ENCODE measurements around the gene SOCS6. TPM values are rescaled to one million over a fixed set of nuclear protein-coding genes. Genes with fewer than 3 reads are reported as not detected.
"Not testable (repeated sequence)": the region's sequence is repeated elsewhere in the genome, so short reads cannot be mapped to it uniquely, and the experiment has no call there.

The SOCS6 gene
- total RNA-seq = 1 to 10 TPM; 1.7 to 2.0 TPM

- DNase-seq (peak; percentile 63 to 70), ATAC-seq (replicated peaks in 1 of 2) (peak; percentile 64 to 77)
- Mint-ChIP-seq H3K4me3 (peak within 1 kb of the TSS; percentile 81 to 85), H3K4me1 (ENCODE audit: low read depth) (peaks cover 13% of the 10 kb centered on the region), H3K27ac (peak within 1 kb of the TSS; percentile 50), H3K36me3 (ENCODE audit: insufficient read depth in 2 of 2) (no peaks in the 10 kb centered on the region), H3K27me3 (ENCODE audit: low read depth) (peaks cover 22% of the 10 kb centered on the region), H3K9me3 (no peaks in the 10 kb centered on the region)
These were observed at the start of gene SOCS6 for GRCh38 chr18:70288851-70289328. Gene SOCS6 (plus strand): TSS chr18:70289045. CDS start chr18:70324669, 35,624 bp downstream.

GRCh38 chr18:70243131-70243929 is 45.5 kb upstream of the SOCS6 start:
- Mint-ChIP-seq H3K27me3 (ENCODE audit: low read depth) (peaks cover 20% of the 10 kb centered on the region), H3K9me3 (no peaks in the 10 kb centered on the region), H3K4me1 (ENCODE audit: low read depth) (no peaks in the 10 kb centered on the region), H3K4me3 (no peak overlapping the region), H3K27ac (no peak overlapping the region), H3K36me3 (ENCODE audit: insufficient read depth in 2 of 2) (no peaks in the 10 kb centered on the region)
- ATAC-seq (replicated peaks in 1 of 2) (no peak), DNase-seq (no peak)

- no peak overlapping the region for H3K4me3 Mint-ChIP-seq
- DNase-seq = no peak
- no peaks in the 10 kb centered on the region for H3K9me3 Mint-ChIP-seq
- no peak overlapping the region for H3K27ac Mint-ChIP-seq
- H3K27me3 Mint-ChIP-seq (ENCODE audit: low read depth) = no peaks in the 10 kb centered on the region
- no peaks in the 10 kb centered on the region for H3K4me1 Mint-ChIP-seq (ENCODE audit: low read depth)
- no peaks in the 10 kb centered on the region for H3K36me3 Mint-ChIP-seq (ENCODE audit: insufficient read depth in 2 of 2)
- ATAC-seq (replicated peaks in 1 of 2) = no peak
These were observed 42.8 kb upstream of the SOCS6 start for GRCh38 chr18:70246061-70246466.

GRCh38 chr18:70249118-70249517 is 39.7 kb upstream of the SOCS6 start:
- Mint-ChIP-seq H3K27me3 (ENCODE audit: low read depth) (no peaks in the 10 kb centered on the region), H3K27ac (no peak overlapping the region), H3K36me3 (ENCODE audit: insufficient read depth in 2 of 2) (no peaks in the 10 kb centered on the region), H3K4me1 (ENCODE audit: low read depth) (no peaks in the 10 kb centered on the region), H3K4me3 (no peak overlapping the region), H3K9me3 (no peaks in the 10 kb centered on the region)
- ATAC-seq (replicated peaks in 1 of 2) (no peak), DNase-seq (no peak)

GRCh38 chr18:70249861-70250260 is 39.0 kb upstream of the SOCS6 start:
- H3K27me3 Mint-ChIP-seq (ENCODE audit: low read depth); H3K4me1 Mint-ChIP-seq (ENCODE audit: low read depth); DNase-seq; ATAC-seq (replicated peaks in 1 of 2); H3K4me3 Mint-ChIP-seq; H3K27ac Mint-ChIP-seq; H3K9me3 Mint-ChIP-seq; H3K36me3 Mint-ChIP-seq (ENCODE audit: insufficient read depth in 2 of 2): not testable (repeated sequence)

- Mint-ChIP-seq H3K4me3 (no peak overlapping the region), H3K27me3 (ENCODE audit: low read depth) (no peaks in the 10 kb centered on the region), H3K36me3 (ENCODE audit: insufficient read depth in 2 of 2) (no peaks in the 10 kb centered on the region), H3K4me1 (ENCODE audit: low read depth) (no peaks in the 10 kb centered on the region), H3K9me3 (no peaks in the 10 kb centered on the region), H3K27ac (no peak overlapping the region)
- ATAC-seq (replicated peaks in 1 of 2) (no peak), DNase-seq (no peak)
These were observed 38.1 kb upstream of the SOCS6 start for GRCh38 chr18:70250781-70251180.

GRCh38 chr18:70256184-70256583 is 32.7 kb upstream of the SOCS6 start:
- DNase-seq (no peak), ATAC-seq (replicated peaks in 1 of 2) (no peak)
- Mint-ChIP-seq H3K36me3 (ENCODE audit: insufficient read depth in 2 of 2) (no peaks in the 10 kb centered on the region), H3K27me3 (ENCODE audit: low read depth) (peaks cover 9% of the 10 kb centered on the region), H3K9me3 (no peaks in the 10 kb centered on the region), H3K27ac (no peak overlapping the region), H3K4me3 (no peak overlapping the region), H3K4me1 (ENCODE audit: low read depth) (no peaks in the 10 kb centered on the region)

- no peaks in the 10 kb centered on the region for H3K4me1 Mint-ChIP-seq (ENCODE audit: low read depth)
- no peaks in the 10 kb centered on the region for H3K9me3 Mint-ChIP-seq
- DNase-seq (no peak), ATAC-seq (replicated peaks in 1 of 2) (no peak)
- H3K27ac Mint-ChIP-seq = no peak overlapping the region
- peaks cover 11% of the 10 kb centered on the region for H3K27me3 Mint-ChIP-seq (ENCODE audit: low read depth)
- no peak overlapping the region for H3K4me3 Mint-ChIP-seq
- H3K36me3 Mint-ChIP-seq (ENCODE audit: insufficient read depth in 2 of 2) = no peaks in the 10 kb centered on the region
These were observed 31.9 kb upstream of the SOCS6 start for GRCh38 chr18:70256994-70257393.

- DNase-seq (no peak), ATAC-seq (replicated peaks in 1 of 2) (no peak)
- Mint-ChIP-seq H3K27ac (no peak overlapping the region), H3K4me1 (ENCODE audit: low read depth) (no peaks in the 10 kb centered on the region), H3K36me3 (ENCODE audit: insufficient read depth in 2 of 2) (no peaks in the 10 kb centered on the region), H3K27me3 (ENCODE audit: low read depth) (peaks cover 15% of the 10 kb centered on the region), H3K4me3 (no peak overlapping the region), H3K9me3 (no peaks in the 10 kb centered on the region)
These were observed 30.6 kb upstream of the SOCS6 start for GRCh38 chr18:70258243-70258642.

GRCh38 chr18:70260683-70261082 is 28.2 kb upstream of the SOCS6 start:
- H3K4me3 Mint-ChIP-seq = no peak overlapping the region
- DNase-seq = no peak
- H3K4me1 Mint-ChIP-seq (ENCODE audit: low read depth) = no peaks in the 10 kb centered on the region
- peaks cover 15% of the 10 kb centered on the region for H3K27me3 Mint-ChIP-seq (ENCODE audit: low read depth)
- ATAC-seq (replicated peaks in 1 of 2) = no peak
- H3K9me3 Mint-ChIP-seq = no peaks in the 10 kb centered on the region
- no peak overlapping the region for H3K27ac Mint-ChIP-seq
- no peaks in the 10 kb centered on the region for H3K36me3 Mint-ChIP-seq (ENCODE audit: insufficient read depth in 2 of 2)

GRCh38 chr18:70261141-70261788 is 27.6 kb upstream of the SOCS6 start:
- H3K4me3 Mint-ChIP-seq = no peak overlapping the region
- H3K9me3 Mint-ChIP-seq = no peaks in the 10 kb centered on the region
- DNase-seq = no peak
- no peaks in the 10 kb centered on the region for H3K36me3 Mint-ChIP-seq (ENCODE audit: insufficient read depth in 2 of 2)
- no peak for ATAC-seq (replicated peaks in 1 of 2)
- no peaks in the 10 kb centered on the region for H3K4me1 Mint-ChIP-seq (ENCODE audit: low read depth)
- no peak overlapping the region for H3K27ac Mint-ChIP-seq
- H3K27me3 Mint-ChIP-seq (ENCODE audit: low read depth) = peaks cover 12% of the 10 kb centered on the region

- Mint-ChIP-seq H3K36me3 (ENCODE audit: insufficient read depth in 2 of 2) (no peaks in the 10 kb centered on the region), H3K4me3 (no peak overlapping the region), H3K27ac (no peak overlapping the region), H3K27me3 (ENCODE audit: low read depth) (peaks cover 6% of the 10 kb centered on the region), H3K4me1 (ENCODE audit: low read depth) (no peaks in the 10 kb centered on the region), H3K9me3 (no peaks in the 10 kb centered on the region)
- no peak for ATAC-seq (replicated peaks in 1 of 2)
- DNase-seq = no peak
These were observed 25.5 kb upstream of the SOCS6 start for GRCh38 chr18:70263336-70263735.

- Mint-ChIP-seq H3K27me3 (ENCODE audit: low read depth) (peaks cover 31% of the 10 kb centered on the region), H3K27ac (no peak overlapping the region), H3K9me3 (peaks cover 9 to 16% of the 10 kb centered on the region in 2 donors), H3K36me3 (ENCODE audit: insufficient read depth in 2 of 2) (peaks cover 10 to 12% of the 10 kb centered on the region in 2 donors), H3K4me1 (ENCODE audit: low read depth) (no peaks in the 10 kb centered on the region), H3K4me3 (no peak overlapping the region)
- no peak for ATAC-seq (replicated peaks in 1 of 2)
- DNase-seq = no peak
These were observed 17.1 kb upstream of the SOCS6 start for GRCh38 chr18:70271742-70272141.

Data from activated T-cell treated with anti-CD3 and anti-CD28 coated beads, Interleukin-2, amount 50 U/mL, for 72 hours (primary cell).